NCI-H748 (cell line): ENCODE measurements around the gene PEPD.

Experiments
- DNase-seq: peaks from one replicate; lab custom pipeline; 2025; ENCODE audit not compliant: unreplicated experiment; lab: John Stamatoyannopoulos, UW

The PEPD gene

GRCh38 chr19:33441277-33441699, 80.3 kb downstream of the PEPD start:
- no peak for DNase-seq

GRCh38 chr19:33440682-33441081, 80.9 kb downstream of the PEPD start:
- DNase-seq: no peak

GRCh38 chr19:33440241-33440640, 81.3 kb downstream of the PEPD start:
- no peak for DNase-seq

- no peak for DNase-seq
Measured at GRCh38 chr19:33438987-33439781, 82.4 kb downstream of the PEPD start.

- DNase-seq: peak; percentile 17
Measured at GRCh38 chr19:33437821-33438671, 83.5 kb downstream of the PEPD start.

- no peak for DNase-seq
Measured at GRCh38 chr19:33437393-33437820, 84.2 kb downstream of the PEPD start.

GRCh38 chr19:33436360-33437345, 84.9 kb downstream of the PEPD start:
- no peak for DNase-seq

- DNase-seq: no peak
Measured at GRCh38 chr19:33435706-33436359, 85.8 kb downstream of the PEPD start.

GRCh38 chr19:33434886-33435705, 86.5 kb downstream of the PEPD start:
- no peak for DNase-seq

GRCh38 chr19:33434069-33434885, 87.3 kb downstream of the PEPD start:
- DNase-seq: no peak

- DNase-seq: no peak
Measured at GRCh38 chr19:33432446-33433170, 89.0 kb downstream of the PEPD start.

GRCh38 chr19:33432015-33432414, 89.6 kb downstream of the PEPD start:
- no peak for DNase-seq

GRCh38 chr19:33430674-33431277, 90.8 kb downstream of the PEPD start:
- peak; percentile 76 for DNase-seq

- peak; percentile 37 for DNase-seq
Measured at GRCh38 chr19:33429891-33430673, 91.5 kb downstream of the PEPD start.

GRCh38 chr19:33428627-33429125, 92.9 kb downstream of the PEPD start:
- DNase-seq: no peak

- no peak for DNase-seq
Measured at GRCh38 chr19:33427801-33428626, 93.6 kb downstream of the PEPD start.
